GM10847 (cell line): ENCODE data around the gene KRT6B.

Source experiments
- POLR2A ChIP-seq: IDR thresholded peaks from 2 replicates; pipeline ENCODE4 v1.6.1; 2011; ENCODE audit not compliant: insufficient read length; ENCODE audit errors: extremely low read depth

Gene KRT6B

DNA sequence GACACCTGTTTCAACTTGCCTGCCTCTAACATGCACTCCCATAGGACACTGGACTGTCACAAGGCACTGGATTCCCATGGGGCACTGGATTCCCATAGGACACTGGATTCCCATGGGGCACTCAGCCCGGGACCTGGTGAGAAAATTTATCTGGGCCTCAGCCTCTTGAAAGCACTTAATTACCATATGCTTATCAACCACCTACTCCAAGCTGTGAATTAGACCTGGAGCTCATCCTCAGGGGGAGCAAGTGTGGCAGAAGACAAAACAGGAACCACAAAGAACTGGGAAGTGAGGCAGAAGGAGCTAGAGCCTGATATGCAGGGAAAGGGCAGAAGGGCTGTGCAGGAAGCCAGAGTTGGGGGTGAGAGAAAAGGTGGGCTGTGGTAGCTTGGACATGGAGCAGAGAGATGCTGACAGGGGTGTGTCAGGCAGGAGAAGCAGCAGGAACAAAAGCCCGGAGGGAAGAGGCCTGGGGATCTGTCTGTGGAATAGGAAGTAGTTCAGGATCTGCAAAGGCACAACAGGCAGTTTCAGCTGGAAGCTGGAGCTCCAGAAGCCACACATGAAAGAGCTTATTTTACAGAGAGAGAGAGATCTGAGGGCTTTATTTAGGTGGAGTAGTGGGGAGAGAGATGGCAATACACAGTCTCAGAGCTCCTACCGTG lies 48.9 kb downstream of the KRT6B start:
- TF ChIP-seq POLR2A = no peak

DNA sequence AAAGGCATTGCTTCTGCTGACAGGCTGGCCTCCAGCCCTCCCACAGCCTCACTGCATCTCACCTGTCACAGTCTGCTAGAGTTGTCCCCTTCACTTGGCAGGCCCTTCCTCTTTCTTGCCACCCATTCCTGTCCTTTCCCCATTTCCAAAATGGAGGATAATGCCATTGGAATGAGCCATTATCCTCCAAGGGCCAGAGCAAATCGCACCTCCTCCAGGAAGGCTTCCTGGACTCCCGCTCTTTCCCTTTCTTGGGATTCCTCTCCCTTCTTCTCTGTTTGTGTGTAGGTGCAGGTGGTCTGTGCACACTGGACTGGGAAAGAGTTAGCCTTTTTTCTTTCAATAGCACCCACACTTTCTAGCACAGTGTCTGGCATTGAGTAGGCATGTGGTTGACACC lies 49.6 kb downstream of the KRT6B start:
- TF ChIP-seq POLR2A = no peak

DNA sequence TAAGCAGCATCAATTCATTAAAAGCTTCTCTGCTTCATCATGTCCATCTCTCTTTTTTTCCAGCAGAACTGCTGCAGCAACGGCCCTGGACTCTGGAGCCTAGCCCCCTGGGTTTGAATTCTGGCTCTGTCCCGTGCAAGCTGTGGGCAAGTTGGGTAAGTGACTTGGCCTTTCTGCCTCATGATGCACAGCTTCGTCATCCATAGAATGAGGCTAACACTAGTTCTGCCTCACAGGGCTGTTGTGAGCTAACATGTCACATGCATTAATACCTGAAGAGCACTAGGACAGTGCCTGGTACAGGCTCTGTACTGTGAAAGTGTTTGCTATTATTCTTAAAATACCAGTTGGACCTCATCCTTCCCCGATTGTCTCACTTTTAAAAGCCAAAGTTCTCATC lies 50.0 kb downstream of the KRT6B start:
- no peak for TF ChIP-seq POLR2A

DNA sequence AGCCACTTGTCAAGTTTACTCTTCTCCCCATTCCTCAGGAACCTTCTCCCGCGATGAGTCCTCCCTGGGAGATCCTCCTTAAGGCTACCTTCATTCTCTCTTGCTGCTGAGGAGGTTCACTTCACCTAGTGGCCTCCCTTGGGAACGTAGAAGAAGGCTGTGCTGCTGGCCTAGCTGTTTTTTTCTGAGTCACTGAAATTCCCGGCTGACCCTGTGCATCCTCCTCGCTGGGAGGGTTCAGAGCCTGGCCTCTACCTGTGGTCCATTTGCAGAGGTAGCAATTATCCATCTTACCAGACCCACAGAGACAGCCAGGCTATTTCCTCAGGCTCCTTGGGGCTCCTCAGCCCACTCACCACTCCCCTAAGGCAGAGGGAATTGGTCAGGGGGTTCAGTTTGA lies 50.4 kb downstream of the KRT6B start:
- no peak for TF ChIP-seq POLR2A

DNA sequence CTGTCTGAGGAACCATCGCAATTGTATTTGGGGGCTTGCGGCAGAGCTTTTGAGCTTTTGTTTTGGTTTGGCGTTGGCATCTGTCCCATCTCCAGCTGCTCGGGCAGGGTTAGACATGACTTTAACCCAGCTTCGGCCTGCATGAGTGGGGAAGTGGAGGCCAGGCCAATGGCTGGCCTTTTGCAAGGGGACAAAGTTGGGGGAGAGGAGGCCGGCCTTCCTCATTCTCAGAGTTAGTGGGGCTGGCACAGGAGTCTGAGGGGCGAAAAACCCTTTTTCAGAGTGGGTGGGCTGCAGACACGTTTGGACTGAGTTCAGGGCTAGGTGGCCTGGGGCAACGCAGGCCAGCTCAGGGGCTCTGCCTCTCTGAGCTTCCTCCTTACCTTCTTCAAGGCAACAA lies 51.0 kb downstream of the KRT6B start:
- TF ChIP-seq POLR2A = no peak

DNA sequence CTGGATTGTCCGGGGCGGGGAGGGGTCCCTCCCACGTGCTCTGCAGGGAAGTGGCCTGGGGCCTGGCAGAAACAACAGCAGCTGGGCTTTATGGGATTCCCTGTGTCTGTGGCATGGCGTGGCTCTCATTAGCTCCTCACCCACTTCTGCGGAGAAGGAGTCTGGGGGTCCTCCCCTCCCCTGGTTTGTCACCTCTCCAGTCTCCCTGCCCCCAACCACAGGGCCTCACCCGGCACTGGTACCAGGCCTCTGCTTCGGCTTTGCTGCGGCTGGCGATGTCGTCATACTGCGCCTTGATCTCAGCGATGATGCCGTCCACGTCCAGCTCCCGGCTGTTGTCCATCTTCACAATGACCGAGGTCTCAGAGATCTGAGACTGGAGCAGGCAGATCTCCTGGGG lies 52.2 kb downstream of the KRT6B start:
- TF ChIP-seq POLR2A = no peak

DNA sequence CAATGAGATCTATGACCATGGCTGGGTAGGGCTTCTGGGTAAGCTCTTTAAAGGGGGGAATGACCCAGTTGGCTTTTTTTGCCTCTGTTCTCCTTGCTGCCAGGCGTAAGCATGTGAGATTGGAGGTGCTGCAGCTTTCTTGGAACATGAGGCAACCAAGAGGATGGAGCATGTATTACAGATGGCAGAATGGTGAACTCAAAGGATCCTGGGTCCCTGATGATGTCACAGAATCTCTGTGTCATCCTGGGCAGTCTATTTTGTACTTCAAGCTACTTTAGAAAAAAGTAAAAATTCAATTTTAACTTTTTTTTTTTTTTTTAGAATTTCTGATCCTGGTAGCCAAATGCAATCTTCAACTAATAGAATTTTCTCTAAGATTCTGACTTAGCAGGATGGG lies 53.8 kb downstream of the KRT6B start:
- TF ChIP-seq POLR2A = no peak

DNA sequence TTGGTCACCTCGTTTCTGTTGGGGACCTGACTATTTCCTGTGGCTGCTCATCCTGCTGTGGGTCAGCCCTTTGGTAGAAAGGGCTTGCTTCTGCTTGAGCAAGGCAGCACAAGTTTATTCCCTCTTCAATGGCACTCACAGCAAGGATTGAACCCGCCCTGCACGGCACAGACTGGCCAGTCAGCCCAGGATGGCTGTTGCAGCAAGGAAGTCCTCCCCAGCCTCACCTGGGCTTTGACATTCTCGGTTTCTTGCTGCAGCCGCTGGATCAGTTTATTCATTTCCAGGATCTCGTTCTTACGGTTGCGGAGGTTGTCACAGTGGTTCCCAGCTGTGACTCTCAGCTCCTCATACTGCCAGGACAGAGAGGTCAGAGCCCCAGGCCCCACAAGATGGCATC lies 55.3 kb downstream of the KRT6B start:
- no peak for TF ChIP-seq POLR2A
